IPS DF 19.7 (cell line): ENCODE data around the gene KCNMB1.

Experiments
- DNase-seq: peaks from one replicate; pipeline ENCODE4 v3.0.0-alpha.2; 2013; ENCODE audit warnings: low read depth, low spot score

The KCNMB1 gene, protein sequence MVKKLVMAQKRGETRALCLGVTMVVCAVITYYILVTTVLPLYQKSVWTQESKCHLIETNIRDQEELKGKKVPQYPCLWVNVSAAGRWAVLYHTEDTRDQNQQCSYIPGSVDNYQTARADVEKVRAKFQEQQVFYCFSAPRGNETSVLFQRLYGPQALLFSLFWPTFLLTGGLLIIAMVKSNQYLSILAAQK

DNA sequence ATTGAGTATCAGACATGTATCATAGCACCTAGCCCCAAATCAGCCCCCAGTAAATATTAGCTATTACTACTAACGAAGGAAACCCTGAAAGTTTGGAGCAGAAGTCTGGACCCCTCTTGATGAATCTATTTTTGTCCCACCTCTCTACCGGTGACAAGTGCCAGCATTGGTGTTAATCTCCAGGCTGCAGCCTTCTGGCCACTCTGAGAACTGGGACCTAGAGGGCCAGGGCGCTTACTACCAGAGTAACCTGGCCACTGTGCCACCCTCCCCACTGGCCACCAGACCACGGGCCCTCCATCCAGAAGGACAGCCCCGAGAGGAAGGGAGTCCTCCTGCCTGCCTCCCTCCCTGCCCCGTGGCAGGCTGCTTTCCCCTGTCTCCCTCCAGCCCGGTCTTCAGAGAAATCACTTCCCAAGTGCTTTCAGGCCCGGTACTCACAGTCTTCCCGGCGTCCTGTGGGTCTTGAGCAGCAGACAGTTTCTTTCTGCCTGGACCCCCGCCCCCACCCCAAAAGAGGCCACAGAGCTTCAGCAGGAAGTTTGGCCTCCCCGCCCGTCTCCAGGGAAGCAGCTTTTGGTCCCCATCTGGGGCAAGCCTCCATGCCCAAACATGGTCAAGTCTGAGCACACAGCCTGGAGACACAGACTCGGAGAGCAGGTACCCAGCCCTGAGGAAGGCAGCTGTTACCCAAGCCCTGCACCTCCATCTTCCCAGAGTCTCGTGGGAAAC, at the start of gene KCNMB1:
Gene KCNMB1 (minus strand): TSS at position 550 of the 732 bp plus-strand sequence. CDS start 3,920 bp downstream, outside the sequence.
- no peak for DNase-seq

GRCh38 chr5:170438581-170438980, 49.4 kb upstream of the KCNMB1 start:
- DNase-seq: no peak

GRCh38 chr5:170437621-170438375, 48.6 kb upstream of the KCNMB1 start:
- no peak for DNase-seq

GRCh38 chr5:170436335-170436734, 47.2 kb upstream of the KCNMB1 start:
- no peak for DNase-seq

GRCh38 chr5:170434966-170435605, 45.9 kb upstream of the KCNMB1 start:
- peak; percentile 35 for DNase-seq

GRCh38 chr5:170432669-170433068, 43.5 kb upstream of the KCNMB1 start:
- no peak for DNase-seq

- DNase-seq: no peak
Measured at GRCh38 chr5:170431571-170431970, 42.4 kb upstream of the KCNMB1 start.

- DNase-seq: no peak
Measured at GRCh38 chr5:170430866-170431437, 41.8 kb upstream of the KCNMB1 start.

DNA sequence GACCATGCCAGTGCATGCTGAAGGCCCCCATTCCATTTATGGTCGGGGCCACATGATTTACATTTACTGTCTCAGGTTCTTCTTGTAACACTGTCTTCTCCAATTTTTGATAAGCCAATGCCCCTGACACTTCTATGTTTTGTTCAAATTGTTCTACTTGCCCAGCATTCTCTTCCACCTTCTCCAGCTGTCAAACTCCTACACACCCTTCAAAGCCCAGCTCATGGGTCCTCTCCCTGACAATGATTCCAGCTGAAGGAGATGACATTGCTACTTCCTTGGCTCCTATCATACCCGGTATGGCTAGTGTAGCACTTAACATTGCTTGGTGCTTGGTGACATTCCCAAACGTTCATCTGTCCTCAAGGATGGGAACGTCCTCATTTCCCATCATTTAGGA, 41.1 kb upstream of the KCNMB1 start:
- no peak for DNase-seq

GRCh38 chr5:170429014-170429413, 39.8 kb upstream of the KCNMB1 start:
- DNase-seq: no peak

- no peak for DNase-seq
Measured at GRCh38 chr5:170427672-170428236, 38.6 kb upstream of the KCNMB1 start.

- DNase-seq: no peak
Measured at GRCh38 chr5:170426786-170427185, 37.6 kb upstream of the KCNMB1 start.

GRCh38 chr5:170426149-170426767, 37.1 kb upstream of the KCNMB1 start:
- no peak for DNase-seq

DNA sequence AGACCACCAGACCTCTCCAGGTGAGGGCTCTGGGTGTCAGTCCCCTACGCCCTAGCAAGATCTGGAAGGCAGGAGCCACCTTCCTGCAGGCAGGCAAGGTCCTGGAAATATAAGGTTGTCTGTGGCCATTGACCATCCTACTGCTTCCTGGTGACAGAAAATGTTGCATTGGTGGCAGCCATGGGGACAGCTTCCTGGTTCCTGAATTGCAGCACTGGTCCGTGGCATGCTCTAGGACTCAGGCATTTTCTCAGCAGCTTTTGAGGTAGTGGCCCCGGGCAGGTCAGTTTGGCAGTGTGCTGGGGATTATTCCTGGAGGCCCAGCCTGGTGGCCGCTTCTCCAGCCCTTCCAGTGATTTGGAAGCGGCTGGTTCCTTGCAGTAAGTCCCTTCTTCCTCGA, 36.6 kb upstream of the KCNMB1 start:
- DNase-seq: no peak

DNA sequence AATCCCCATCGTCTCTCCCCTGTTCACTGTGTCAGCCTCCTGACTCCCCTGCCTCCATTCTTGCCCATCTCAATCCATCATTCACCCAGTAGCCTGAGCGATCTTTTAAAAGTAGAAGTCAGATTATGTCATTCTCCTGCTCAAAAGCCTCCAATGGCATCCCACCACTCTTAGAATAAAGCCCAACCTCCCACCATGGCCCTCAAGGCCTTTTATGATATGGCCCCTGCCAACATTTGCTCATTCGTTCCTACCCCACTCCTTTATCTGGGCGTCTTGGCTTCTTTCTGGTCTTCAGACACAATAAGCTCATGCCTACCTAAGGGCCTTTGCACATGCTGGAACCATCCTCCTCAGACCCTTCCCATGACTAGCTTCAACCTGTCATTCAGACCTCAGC, 35.5 kb upstream of the KCNMB1 start:
- no peak for DNase-seq

GRCh38 chr5:170423692-170424091, 34.5 kb upstream of the KCNMB1 start:
- DNase-seq: no peak

DNA sequence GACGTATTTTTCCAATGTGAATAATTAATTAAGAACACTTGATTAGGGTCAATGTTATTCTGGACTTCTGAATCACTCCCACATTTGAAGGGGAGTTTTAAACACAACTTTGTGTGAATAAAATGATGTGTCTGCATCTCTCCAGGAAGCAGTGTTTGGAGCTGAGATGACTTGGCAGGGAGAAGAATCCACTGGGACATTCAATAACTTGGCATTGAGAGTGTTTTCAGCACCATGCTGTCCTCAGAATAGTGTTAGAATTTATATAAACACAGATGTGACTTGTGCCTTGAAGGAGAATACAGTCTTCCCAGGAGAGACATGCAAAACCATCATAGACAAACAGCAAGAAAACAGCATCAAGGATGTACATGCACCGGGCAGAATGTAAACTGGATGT, 32.7 kb upstream of the KCNMB1 start:
- no peak for DNase-seq

DNA sequence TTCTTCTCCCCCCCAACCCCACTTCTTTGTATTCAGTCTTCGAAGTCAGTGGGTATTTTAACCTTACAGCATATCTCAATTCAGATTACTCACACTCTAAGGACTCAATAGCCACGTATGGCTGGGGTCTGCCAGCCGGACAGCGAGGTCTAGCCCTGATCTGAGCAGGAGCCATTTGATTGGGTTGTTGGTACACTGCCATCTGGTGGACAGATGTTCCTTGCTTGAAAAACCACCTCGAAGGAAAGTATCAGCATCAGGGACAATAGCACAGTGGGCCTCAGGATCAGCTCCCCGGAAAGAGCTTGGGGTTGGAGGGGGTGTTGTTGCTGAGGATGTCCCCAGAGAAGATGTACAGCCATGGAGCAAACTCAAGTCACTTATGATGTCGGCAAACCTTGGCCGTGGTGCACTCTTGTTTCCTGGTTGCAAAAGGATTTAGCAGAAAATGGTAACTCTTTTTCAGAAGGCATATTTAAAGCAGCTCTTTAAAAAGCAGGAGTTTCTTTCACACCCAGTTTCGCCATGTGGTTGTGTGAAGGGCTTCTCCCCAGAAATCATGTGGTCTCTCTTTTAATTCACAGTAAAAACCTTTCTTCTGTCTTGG, 31.7 kb upstream of the KCNMB1 start:
- DNase-seq: peak; percentile 82

DNA sequence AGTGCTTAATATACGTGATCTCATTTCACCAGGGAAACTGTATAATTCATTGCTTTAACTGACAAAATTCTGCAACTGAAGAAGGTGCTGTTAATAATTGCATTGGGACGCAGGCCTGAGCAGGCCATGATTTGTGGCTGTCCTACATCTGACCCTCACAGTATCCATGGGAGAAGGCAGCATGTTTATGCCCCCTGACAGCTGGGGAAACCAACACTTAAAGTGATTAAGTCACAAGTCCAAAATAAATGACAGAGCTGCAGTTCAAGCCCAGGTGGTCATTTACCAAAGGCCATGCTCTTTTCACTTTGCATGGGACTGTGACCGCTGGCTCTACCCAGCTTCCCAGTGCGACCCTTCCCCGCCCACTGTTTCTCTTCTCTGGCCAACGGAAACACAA, 30.5 kb upstream of the KCNMB1 start:
- no peak for DNase-seq

DNA sequence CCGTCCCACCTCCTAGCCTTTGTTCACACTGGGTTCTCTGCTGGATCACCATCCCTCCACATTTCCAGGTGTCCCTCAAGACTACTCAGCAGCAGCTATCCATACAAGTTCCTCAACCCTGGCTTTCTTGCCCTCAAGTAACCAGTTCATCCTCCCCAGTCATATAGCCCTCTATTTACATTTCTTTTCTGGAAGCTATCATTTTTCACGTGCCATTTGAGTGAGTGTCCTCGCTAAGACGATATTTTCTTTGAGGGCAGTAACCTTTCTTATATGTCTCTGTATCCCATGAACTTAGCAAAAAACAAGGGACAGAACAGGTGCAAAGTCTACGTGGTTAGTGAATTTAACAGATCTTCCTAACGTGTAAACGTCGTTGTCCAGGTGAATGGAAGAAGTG, 29.6 kb upstream of the KCNMB1 start:
- DNase-seq: no peak

DNA sequence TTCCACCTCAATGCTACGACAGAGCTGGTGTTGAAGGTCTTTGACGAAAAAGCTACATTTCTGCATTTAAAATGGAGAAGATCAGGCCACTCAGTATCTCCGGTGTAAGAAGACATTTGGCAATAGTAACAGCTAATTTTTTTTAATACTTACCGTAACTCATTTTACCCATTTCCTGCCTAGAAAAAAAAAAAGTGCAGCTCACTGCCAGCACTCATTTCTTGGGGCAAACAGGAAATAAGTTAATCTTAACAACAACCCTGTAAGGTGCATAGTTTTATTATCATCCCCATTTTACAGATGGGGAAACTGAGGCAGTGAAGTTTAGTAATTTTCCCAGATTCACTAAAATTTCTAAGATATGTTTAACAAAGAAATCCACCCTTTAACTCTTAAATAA, 27.4 kb upstream of the KCNMB1 start:
- DNase-seq: no peak
